Endodermal cell (in vitro differentiated cells): ENCODE data around the gene DYNLT1. TPM values are rescaled to one million over a fixed set of nuclear protein-coding genes. Genes with fewer than 3 reads are reported as not detected.
"Not testable (repeated sequence)": the region's sequence is repeated elsewhere in the genome, so short reads cannot be mapped to it uniquely, and the experiment has no call there.

Experiments used
- DNase-seq: peaks from one replicate; pipeline ENCODE4 v3.0.0-alpha.2; 2017
- H3K27ac ChIP-seq: 2 replicates; pipeline ENCODE4 v1.5.1; 2013; ENCODE audit warnings: mild to moderate bottlenecking, low read depth, low read length, moderate library complexity
- H3K27me3 ChIP-seq: 2 replicates; pipeline ENCODE4 v1.6.1; 2013; ENCODE audit warnings: mild to moderate bottlenecking, low read length, moderate library complexity; ENCODE audit not compliant: insufficient read depth, control insufficient read depth, poor library complexity, severe bottlenecking
- H3K36me3 ChIP-seq: 2 replicates; pipeline ENCODE4 v1.7.0; 2013; ENCODE audit warnings: mild to moderate bottlenecking, low read length, moderate library complexity; ENCODE audit not compliant: control insufficient read depth, insufficient read depth
- H3K4me1 ChIP-seq: one replicate; pipeline ENCODE4 v1.7.0; 2013; ENCODE audit warnings: low read length; ENCODE audit not compliant: control insufficient read depth, insufficient read depth
- H3K4me3 ChIP-seq: 2 replicates; pipeline ENCODE4 v1.5.1; 2013; ENCODE audit warnings: mild to moderate bottlenecking, low read length, moderate library complexity
- H3K9ac ChIP-seq: 2 replicates; pipeline ENCODE4 v1.6.1; 2013; ENCODE audit warnings: mild to moderate bottlenecking, low read length, moderate library complexity; ENCODE audit not compliant: poor library complexity, severe bottlenecking; ENCODE audit errors: extremely low read depth
- H3K9me3 ChIP-seq: 2 replicates; pipeline ENCODE4 v1.6.1; 2013; ENCODE audit warnings: mild to moderate bottlenecking, low read length, moderate library complexity; ENCODE audit not compliant: control insufficient read depth
- H3K27ac Mint-ChIP-seq: 2 replicates; pipeline ENCODE4 v1.8.0; 2020; ENCODE audit warnings: mixed read lengths
- H3K27me3 Mint-ChIP-seq: 2 replicates; pipeline ENCODE4 v1.8.0; 2021; ENCODE audit warnings: mild to moderate bottlenecking, mixed read lengths; ENCODE audit not compliant: insufficient read depth
- H3K36me3 Mint-ChIP-seq: 2 replicates; pipeline ENCODE4 v1.8.0; 2020; ENCODE audit warnings: low read depth, mixed read lengths
- H3K4me1 Mint-ChIP-seq: 2 replicates; pipeline ENCODE4 v1.8.0; 2020; ENCODE audit warnings: mixed read lengths
- H3K4me3 Mint-ChIP-seq: 2 replicates; pipeline ENCODE4 v1.8.0; 2020; ENCODE audit warnings: mild to moderate bottlenecking, moderate library complexity, mixed read lengths
- H3K9me3 Mint-ChIP-seq: 2 replicates; pipeline ENCODE4 v1.8.0; 2020; ENCODE audit warnings: mild to moderate bottlenecking, mixed read lengths
- CTCF ChIP-seq: fragments of 200-600 bp; sonication (generic); conservative IDR thresholded peaks from 2 replicates; pipeline ENCODE4 v1.5.0; 2021; ENCODE audit warnings: antibody characterized with exemption, mild to moderate bottlenecking
- WGBS, 2 experiments: methylation state at CpG; one replicate each; pipeline versions ENCODE4 v1.1.5 to v1.1.7; 2013; ENCODE audit warnings: missing lambda C conversion rate in 2 of 2, mixed read lengths in 1 of 2; ENCODE audit not compliant: insufficient coverage in 1 of 2, insufficient read length in 1 of 2; 5-methylcytosine and 5-hydroxymethylcytosine counted together
- total RNA-seq, 2 donors: library from RNA; stranded (reverse); fragmentation: NEBNext Ultra II Directional in 1 of 2; extraction: Animal tissue kit (Norgen Biotek cat#: 25700) in 1 of 2; gene quantifications; 2 replicates in 1 of 2; 3 replicates in 1 of 2; pipeline ENCODE4 v1.2.1, GENCODE V29; 2021

DYNLT1 gene
- total RNA-seq, 2 donors from 2014 or later, result 112 to 148 TPM

- Mint-ChIP-seq H3K36me3 (no peaks in the 10 kb centered on the region), H3K27ac (no peak overlapping the region), H3K27me3 (no peaks in the 10 kb centered on the region), H3K9me3 (peaks cover 1% of the 10 kb centered on the region), H3K4me1 (peaks cover 5% of the 10 kb centered on the region), H3K4me3 (no peak overlapping the region)
- Histone ChIP-seq H3K9ac (no peak overlapping the region), H3K4me1 (no peaks in the 10 kb centered on the region), H3K27me3 (no peaks in the 10 kb centered on the region), H3K9me3 (no peaks in the 10 kb centered on the region), H3K27ac (no peak overlapping the region), H3K36me3 (no peaks in the 10 kb centered on the region), H3K4me3 (no peak overlapping the region)
- no peak for TF ChIP-seq CTCF
- DNase-seq, result no peak
- WGBS, 2 experiments, result 62 to 88% methylated on average over 3 to 11 of the region's 11 CpGs
Observed at GRCh38 chr6:158677906-158678578, 33.5 kb upstream of the DYNLT1 start.

GRCh38 chr6:158677094-158677493 lies 32.6 kb upstream of the DYNLT1 start:
- not testable (repeated sequence) for H3K9me3 ChIP-seq
- WGBS, 2 experiments, result 96 to 100% methylated on average over 1 to 3 of the region's 3 CpGs

GRCh38 chr6:158674342-158675131 lies 30.0 kb upstream of the DYNLT1 start:
- H3K27me3 Mint-ChIP-seq, result no peaks in the 10 kb centered on the region
- H3K36me3 Mint-ChIP-seq, result no peaks in the 10 kb centered on the region
- no peaks in the 10 kb centered on the region for H3K9me3 ChIP-seq
- no peak for DNase-seq
- H3K4me1 ChIP-seq, result no peaks in the 10 kb centered on the region
- WGBS, 2 experiments, result 94 to 97% methylated on average over 12 to 14 of the region's 14 CpGs
- H3K27ac Mint-ChIP-seq, result no peak overlapping the region
- peaks cover 5% of the 10 kb centered on the region for H3K4me1 Mint-ChIP-seq
- H3K9ac ChIP-seq, result no peak overlapping the region
- H3K27ac ChIP-seq, result no peak overlapping the region
- H3K36me3 ChIP-seq, result no peaks in the 10 kb centered on the region
- peaks cover 1% of the 10 kb centered on the region for H3K9me3 Mint-ChIP-seq
- no peak overlapping the region for H3K4me3 ChIP-seq
- H3K4me3 Mint-ChIP-seq, result no peak overlapping the region
- H3K27me3 ChIP-seq, result no peaks in the 10 kb centered on the region
- TF ChIP-seq CTCF, result no peak

More at GRCh38 chr6:158677094-158677493, 32.6 kb upstream of the DYNLT1 start:
- not testable (repeated sequence) for H3K36me3 ChIP-seq, H3K4me3 ChIP-seq, H3K4me3 Mint-ChIP-seq, H3K27me3 Mint-ChIP-seq, H3K27me3 ChIP-seq, H3K36me3 Mint-ChIP-seq, H3K9ac ChIP-seq, H3K27ac Mint-ChIP-seq, H3K27ac ChIP-seq, DNase-seq, H3K4me1 Mint-ChIP-seq, H3K4me1 ChIP-seq, H3K9me3 Mint-ChIP-seq
